Activated effector memory CD4-positive, alpha-beta T cell treated with Interleukin-2 at 50 U/mL for 16 hours (primary cell): ENCODE results near the gene CDC14B.
"Not testable (repeated sequence)": the region's sequence is repeated elsewhere in the genome, so short reads cannot be mapped to it uniquely, and the experiment has no call there.

Source experiments
- DNase-seq: peaks from one replicate; pipeline ENCODE4 v3.0.0-alpha.2; 2020

CDC14B gene

DNA sequence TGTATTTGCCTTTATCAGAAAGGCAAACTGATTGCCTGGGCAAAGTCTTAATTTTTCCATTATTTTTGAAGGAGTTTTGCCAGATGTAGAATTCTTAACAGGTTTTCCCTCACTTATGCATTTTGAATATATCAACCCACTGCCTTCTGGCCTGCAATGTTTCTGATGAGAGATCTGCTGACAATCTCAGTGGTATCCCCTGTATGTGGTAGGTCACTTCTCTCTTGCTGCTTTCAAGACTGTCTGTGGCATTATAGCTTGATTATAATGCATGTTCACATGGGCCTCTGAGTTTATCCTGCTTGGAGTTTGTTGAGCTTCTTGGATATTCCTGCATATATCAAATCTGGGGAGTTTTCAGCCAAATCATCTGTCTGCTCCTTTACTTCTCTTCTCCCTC lies 87.5 kb downstream of the CDC14B start:
- no peak for DNase-seq

DNA sequence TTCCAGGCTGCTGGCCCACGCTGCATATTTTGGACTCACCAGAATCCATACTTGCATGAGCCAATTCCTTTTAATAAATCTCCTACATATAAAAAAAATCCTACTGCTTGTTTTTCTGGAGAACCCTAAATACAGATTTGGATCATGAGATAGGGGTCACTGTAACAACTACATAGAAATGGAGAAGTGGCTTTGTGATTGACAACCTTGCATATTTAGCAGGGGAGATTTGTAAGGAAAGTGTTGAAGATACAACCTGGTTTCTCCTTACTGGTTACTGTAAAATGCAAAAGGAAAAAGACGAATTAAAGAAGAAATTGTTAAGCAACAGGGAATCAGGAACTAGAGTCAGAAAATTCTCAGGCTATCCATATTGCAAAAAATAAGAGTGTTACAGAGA lies 94.9 kb downstream of the CDC14B start:
- DNase-seq, result no peak

DNA sequence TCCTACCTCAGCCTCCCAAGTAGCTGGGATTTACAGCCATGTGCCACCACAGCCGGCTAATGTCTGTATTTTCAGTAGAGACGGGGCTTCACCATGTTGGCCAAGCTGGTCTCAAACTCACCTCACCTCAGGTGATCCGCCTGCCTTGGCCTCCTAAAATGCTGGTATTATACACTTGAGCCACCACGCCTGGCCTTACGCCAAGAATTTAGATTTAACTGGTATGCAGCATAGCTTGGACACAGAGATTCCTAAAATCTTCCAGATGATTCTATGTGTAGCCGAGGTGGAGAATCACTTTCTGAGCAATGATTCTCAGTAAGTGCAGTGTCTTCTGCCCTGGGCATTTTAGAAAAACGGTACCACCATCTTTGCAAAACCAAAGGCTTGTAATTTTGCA lies 95.6 kb downstream of the CDC14B start:
- no peak for DNase-seq

DNA sequence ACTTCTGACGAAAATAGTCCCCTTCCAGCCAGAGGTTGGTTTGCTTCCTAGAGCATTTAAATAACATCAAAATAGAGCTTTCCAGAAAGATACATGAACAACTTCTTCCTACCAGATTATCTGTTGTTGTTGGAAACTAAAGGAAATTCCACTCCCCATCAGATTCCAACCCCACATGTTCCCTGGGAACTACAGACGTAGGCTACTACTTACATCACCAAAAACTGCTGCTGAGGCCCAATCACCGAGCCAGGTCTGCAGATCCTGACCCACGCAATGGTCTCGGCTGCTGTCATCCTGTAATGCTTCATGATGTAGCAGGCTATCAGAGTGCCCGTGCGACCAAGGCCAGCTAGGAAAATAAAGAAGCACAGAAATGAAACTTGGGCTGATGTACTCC lies 96.3 kb downstream of the CDC14B start:
- no peak for DNase-seq

DNA sequence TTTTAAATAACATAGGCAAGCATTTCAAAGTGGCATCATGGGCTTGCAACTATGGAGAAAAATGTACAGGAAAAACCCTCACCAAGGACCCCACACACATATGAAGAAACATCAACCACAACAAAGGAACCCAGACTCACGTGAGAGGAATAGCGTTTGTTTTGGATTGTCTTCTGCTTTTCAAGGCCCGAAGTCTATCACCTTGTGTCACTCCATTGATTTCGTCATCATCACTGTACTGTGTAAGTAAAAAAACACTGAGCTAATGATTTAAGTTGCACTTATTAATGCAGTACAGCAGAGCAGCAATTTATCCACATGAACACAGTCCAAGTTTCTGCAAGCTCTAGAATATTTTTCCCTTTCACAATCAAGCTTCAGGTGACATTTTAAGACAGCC lies 97.3 kb downstream of the CDC14B start:
- no peak for DNase-seq

DNA sequence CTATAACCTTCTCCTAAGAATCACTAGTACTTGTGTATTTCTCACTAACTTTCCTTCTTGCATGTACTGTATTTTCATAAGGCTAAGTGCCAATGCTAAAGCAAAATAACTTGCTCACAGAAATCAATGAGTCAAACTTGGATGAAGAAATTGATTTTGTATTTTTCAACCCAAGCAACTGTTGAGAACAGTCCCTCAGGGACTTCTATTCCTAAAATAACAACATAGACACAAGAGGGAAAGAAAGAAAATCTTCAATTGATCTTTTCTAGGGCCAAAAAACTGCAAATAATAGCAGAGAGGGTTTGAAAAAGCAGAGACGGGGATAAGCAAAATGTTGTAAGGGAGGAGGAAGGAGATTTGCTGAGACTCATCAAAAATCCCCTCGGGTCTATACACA lies 99.9 kb downstream of the CDC14B start:
- DNase-seq, result no peak

DNA sequence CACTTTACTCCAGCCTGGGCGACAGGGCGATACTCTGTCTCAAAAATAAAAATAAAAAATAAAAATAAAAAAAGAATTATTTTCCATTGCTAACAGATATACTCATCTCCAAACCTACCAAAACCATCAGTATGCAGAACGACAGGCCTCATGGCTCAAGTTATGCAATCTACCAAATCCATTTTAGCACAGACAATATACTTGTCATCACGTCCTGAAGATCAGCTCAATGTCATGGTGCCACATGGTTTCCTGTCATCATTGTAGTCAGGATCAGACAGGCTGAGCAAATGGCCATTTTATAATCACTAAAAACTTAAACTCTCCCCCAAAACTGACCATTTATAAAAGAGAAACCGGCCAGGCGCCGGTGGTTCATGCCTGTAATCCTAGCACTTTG lies 100.5 kb downstream of the CDC14B start:
- DNase-seq, result no peak

DNA sequence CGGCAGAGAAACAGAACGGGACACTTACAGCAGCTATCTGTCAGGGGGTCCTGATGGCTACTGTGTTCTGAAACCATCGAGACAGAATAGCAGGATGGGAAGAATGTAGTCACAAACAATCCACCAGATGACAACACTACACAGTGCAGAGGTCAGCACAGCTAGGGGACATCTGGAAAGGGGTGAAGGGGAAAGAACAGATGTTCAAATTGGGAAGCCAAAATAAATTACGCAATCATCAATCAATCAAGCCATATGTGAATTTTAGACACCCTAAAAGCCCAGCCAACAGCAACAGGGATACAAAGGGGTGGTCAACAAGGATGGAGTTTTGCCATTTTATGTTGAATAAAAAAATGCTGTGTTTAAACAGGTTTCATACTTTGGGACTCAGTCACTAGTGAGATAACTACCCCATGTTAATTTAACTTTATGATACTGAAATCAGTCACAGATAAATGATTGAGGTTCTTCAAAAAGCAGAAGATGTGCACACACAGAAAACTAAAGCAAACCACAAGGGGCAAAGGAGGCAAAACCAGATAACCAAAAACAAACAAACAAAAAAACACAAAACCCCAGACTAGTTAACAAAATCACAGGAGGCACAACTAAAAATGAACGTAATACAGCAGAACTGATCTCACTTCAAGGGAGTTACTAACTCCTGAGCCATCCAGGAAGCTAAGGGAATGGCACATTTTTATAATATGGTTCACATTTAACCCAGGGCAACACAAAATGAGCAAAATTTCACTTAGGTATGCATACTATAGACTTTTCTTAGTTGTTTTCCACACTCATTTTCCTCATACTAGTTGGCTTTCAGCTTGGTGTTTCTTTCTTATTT lies 103.8 kb downstream of the CDC14B start:
- DNase-seq, result no peak

DNA sequence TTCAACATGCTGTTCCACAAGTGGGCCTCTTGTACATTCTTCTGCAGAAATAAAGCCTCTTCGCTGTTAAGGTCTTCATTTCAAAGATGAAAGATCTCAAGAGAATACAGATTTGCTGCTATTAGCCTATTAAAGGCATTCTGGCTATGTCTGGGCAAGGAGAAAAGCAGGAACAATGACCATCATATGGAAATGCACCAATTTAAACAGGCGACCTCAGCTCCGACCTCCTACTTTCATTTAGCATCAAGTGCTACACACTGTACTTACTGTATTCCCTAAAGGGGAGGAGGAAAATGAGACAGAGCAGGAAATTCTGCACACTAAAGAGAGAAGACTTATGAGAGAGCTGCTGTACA lies 104.9 kb downstream of the CDC14B start:
- no peak for DNase-seq

DNA sequence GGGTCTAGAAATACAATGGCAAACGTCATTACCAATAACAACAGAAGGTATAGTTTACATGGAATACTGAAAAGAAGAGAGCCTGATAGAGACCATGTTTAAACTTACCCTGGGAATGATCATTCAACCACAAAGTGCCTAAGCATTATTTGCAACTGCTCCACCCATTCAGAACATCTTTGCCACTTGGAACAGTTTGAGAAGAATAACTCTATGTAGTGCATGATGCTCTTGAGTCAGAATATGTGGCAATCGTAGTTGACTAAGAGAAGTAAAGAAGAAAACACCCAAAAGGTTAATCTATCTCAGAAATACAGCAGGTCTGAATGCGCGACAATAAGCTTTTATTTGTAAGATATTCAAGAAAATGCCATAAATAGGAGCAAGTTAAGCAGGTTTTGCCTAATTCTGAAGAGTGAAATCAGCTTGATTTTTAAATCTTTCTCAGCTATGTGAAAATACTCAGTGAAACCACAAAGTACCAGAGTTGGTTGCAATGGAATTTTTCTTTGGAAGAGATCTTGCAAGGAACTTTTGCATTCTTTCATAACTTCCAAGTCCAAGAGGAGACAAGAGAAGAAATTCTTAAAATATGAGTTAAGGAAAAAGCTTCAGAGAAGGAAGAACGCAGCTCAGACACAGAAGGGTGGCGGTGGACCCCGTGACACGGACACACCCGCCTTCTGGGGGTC lies 105.4 kb downstream of the CDC14B start:
- DNase-seq, result no peak

DNA sequence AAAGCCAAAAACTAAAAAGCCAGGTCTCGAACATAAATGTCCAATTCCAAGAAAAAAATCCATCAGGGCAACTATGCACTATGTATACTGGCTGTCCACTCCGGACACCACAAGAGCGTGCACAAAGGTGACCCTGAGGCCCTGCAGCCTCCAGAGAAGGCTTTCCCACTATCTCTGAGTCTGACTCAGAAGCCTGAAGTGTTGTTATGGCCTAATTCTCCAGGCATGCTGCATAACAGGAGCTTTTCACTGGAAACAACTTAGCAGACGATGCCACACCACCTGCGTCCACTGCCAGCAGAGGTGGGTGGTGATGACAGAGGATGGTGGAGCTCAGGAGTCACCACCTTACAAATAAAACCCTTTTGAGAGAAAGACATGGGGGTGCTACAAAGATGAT lies 106.0 kb downstream of the CDC14B start:
- DNase-seq, result no peak

DNA sequence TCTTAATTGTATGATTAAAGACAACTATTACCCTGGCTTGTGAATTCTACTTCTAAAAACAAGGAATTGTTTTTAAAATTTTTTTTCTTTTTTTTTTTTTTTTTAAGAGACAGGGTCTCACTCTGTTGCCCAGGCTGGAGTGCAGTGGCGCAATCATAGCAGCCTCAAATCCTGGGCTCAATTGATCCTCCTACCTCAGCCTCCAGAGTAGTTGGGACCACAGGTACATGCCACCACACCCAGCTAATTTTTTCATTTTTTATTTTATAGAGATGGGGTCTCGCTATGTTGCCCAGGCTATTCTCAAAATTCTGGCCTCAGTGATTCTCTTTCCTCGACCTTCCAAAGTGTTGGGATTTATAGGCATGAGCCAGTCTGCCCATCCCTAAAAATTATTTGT lies 107.4 kb downstream of the CDC14B start:
- no peak for DNase-seq

DNA sequence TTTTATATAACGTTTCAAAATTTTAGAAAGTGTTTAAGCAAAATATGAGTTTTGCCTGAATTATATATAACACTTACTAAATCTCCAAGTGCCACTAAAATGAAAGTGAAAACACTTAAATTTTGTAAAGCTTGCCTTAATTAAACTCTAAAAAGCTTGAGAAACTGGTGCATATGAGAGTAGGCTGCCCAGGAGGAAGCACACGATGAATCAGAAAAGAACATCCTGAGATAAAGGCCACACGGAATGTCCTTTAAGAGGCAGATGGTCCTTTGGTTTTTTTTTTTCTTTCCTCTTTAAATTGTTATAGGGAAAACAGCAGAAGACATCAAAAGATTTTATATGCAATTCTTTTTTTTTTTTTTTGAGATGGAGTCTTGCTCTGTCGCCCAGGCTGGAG lies 109.4 kb downstream of the CDC14B start:
- DNase-seq, result no peak

DNA sequence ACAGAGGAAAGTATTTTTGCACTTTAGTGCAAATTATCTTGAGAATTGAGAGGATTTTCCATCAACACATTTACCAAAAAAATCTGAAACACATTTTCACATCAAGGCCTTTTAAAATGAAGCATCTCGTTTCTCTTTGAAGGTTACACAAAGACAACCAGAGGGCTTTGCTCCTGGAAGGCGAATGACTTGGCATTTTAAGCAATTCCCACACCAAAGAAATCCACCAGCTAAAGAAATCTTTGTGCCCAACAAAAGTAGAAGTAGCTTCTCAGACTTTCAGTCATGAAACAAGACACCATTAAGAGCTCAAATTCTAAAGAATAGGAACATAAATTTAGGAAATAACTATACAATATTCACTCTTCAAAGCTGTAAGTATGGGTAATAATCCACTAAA lies 109.8 kb downstream of the CDC14B start:
- no peak for DNase-seq

DNA sequence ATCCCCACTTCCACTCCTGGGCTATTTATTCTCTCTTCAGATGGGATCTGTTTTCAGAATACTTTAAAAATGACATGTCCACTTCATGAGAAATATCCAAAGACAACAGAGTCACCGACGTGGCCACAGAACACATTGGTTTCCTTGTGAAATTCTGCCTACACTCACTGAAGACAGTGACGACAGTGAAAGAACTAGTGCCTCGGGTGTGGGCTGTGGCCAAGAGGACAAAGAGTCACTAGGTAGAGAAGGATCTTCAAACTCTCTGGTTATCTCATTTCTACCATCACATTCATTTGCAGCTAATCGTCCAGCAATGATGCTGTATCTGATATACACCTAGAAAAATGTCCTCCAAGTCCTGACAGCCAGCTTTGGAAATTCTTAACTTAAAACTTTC lies 110.6 kb downstream of the CDC14B start:
- no peak for DNase-seq

DNA sequence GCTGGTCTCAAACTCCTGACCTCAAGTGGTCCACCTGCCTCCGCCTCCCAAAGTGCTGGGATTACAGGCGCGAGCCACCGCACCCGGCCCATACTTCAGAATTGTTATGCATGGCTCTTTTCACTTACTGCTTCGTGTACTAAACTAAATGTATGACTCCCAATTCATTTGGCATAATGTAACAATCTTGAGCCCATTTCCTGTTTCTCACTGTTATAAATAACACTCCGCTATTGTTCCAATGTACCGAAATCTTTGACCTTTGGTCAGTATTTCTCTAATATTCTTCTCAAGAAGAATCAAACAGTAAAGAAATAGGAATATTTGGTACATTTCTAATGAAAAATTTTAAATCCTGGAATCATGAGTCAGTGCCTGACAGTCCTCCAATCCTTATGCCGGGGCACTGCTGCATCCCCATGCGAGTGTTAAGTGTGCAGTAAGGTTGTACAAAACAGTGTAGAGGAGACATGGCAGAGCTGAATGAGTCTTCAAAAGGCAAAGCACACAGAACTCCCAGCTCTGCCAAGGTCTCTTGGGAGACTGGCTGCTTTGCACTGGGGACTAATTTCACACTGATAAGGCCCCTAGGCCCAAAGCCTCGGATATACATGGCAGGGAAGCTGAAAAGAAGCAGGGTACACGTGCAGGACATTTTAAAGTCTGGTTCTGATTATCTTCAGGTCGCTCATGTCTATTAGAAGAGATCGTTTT lies 111.3 kb downstream of the CDC14B start:
- DNase-seq, result no peak

DNA sequence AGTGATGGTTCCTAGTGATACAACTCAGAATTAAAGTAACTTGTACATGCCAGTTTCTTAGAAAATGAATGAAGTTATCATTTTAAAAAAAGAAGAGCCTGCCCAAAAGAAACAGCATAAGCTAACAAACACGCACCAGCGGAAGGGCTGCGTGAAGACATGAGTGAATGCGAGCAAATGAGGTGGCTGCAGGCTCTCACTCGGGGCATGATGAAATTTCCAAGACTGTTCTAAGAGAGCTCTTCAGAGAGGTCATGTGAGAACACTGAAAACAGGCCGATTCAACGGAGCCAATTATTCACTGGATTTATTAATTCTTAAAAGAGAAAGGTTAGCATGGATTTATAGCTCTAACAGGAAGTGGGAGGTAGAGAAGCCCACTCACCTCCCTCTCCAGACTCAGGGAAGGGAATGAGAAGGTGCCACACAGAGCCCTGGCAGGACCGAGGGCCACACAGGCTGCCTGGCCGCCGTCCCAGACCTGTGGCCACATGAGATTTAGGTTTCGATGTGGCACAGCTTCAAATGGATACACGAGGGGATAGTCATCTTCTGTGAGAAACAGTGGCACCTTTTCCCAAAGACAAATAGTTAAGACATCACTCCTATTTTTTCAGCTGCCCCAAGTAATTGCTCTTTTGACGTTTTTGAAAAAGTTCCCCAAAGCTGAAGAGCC lies 114.2 kb downstream of the CDC14B start:
- no peak for DNase-seq

DNA sequence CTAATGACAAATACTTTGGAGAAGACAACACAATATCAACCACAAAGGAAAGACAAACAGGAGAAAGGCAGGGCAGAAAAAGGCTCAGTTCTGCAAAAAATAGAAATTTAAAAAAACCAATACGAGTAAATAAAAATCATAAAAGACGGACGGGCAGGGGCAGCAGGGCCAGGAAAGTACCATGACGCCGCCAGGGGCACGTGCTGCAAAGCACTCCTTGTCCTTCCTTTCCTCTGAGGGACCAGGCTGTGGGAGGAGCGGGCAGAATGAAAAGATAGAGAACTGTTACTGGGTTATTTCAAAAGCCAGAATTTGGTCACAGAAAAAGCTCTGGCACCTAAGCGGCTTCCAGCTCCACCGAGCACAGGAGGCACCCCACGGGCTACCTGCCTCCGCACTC lies 115.7 kb downstream of the CDC14B start:
- no peak for DNase-seq

DNA sequence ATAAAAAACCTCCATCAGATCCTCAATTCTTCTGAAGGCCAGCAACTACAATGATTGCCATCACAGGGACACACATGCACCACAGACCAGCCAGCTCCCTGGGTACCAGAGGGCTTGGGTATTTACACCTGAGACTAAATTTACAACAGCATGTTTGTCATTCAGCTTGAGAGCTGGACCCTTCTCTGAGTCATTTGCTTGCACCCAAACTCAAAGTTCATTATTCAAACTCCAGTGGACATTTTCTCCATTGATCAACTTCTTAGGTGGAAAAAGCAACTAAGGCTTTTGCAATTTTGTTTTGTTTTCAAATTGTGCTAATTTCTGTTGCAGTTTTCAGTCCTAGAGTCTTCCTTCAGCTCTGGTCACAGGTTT lies 116.3 kb downstream of the CDC14B start:
- not testable (repeated sequence) for DNase-seq

DNA sequence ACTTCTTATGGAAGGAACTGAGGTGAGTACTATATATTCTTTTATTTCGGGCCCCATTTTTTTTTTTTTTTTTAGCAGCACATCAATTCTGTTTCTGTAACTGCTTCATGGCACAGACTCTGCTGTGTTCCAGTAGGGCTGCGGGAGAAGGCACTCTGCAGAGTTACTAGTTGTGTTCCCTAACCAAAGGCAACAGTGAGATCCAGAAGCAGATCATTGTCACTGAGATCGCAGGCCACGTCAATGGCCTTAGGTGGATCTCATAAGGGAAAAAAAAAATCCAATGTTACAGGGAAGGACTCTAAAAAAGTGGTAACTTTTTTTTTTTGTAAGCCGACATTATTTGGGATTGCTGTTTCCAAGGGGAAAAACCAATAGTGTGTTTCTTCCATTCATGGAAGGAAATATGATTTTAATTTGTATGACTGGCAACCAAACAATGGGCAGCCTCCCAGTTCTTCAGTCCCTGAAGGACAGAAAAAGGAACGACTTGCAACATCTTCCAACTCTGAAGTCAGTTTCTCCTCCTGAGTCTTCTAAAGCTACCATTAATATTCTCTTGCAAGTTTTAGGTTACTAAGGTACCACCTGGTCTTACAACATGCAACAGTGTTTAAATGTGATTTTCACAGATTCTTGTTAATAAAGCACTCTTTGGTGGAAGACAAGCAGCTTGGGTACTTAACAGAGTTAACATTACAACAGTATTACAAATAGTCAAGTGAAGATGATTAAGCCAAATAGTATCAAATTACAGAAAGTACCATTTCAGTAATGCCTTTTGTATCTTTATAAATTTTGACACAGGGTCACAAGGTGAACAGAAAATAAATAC lies 116.9 kb downstream of the CDC14B start:
- DNase-seq, result no peak

DNA sequence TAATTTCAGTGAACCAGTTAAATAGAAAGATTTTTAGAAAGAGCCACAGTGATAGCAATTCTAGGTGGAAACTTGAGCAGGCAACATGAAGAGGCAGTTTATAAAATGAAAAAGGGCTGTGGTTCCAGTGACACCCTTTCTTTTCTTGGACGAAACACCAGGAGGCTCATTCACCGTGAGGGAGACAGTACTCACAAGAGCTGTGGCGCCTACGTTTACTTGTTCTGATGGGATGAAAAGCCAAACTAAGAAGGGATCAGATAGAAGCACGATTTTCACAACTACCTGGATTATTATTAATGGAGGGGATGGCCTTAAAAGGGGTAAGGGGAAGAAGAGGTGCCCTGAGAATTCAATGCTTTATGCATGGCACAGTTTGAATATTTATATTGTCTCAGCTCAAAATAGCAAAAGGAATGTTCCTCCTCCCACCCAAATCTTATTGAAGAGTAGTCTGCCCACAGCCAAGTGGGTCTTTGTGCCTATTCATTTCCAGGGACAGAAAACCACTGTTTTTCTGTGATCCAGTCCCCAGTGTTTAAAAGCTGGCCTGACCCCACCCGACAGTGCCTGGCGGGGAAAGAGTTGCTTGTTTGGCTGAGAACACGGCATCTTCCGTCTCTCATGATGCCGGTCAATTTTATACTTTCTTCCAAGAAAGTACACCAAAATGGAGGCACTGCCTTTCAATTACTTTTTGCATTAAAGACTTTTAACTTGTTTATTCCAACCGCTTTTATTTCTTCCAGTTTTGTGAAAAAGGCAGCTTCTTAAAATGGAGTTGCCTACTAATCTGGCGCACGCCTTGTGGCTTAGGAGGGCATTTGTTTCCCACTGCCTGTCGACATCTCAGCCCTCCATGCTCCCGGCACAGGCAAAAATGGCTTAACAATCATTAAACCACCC lies 117.8 kb downstream of the CDC14B start:
- DNase-seq, result no peak
